HG02798 (cell line): ENCODE data around the gene SNTA1.
"Not testable (repeated sequence)": the region's sequence is repeated elsewhere in the genome, so short reads cannot be mapped to it uniquely, and the experiment has no call there.

Experiments used
- ATAC-seq: cut with Tn5 transposase; IDR thresholded peaks from one replicate; pipeline ENCODE4 v1.9.1; 2021; ENCODE audit warnings: mild to moderate bottlenecking; ENCODE audit not compliant: unreplicated experiment, poor library complexity

SNTA1 gene

DNA sequence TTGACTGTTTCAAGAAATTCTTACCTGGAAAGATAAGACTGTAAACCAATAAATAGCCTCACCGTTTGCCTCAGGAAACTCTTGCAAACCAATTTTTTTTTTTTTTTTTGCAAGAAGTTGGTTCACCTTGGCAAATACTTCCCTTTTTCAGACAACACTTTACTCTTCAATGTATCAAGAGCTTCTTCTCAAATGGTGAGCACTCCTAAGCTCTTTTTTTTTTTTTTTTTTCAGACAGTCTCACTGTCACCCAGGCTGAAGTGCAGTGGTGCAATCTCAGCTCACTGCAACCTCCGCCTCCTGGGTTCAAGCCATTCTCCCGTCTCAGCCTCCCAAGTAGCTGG is 22.7 kb upstream of the SNTA1 start:
- no peak for ATAC-seq

DNA sequence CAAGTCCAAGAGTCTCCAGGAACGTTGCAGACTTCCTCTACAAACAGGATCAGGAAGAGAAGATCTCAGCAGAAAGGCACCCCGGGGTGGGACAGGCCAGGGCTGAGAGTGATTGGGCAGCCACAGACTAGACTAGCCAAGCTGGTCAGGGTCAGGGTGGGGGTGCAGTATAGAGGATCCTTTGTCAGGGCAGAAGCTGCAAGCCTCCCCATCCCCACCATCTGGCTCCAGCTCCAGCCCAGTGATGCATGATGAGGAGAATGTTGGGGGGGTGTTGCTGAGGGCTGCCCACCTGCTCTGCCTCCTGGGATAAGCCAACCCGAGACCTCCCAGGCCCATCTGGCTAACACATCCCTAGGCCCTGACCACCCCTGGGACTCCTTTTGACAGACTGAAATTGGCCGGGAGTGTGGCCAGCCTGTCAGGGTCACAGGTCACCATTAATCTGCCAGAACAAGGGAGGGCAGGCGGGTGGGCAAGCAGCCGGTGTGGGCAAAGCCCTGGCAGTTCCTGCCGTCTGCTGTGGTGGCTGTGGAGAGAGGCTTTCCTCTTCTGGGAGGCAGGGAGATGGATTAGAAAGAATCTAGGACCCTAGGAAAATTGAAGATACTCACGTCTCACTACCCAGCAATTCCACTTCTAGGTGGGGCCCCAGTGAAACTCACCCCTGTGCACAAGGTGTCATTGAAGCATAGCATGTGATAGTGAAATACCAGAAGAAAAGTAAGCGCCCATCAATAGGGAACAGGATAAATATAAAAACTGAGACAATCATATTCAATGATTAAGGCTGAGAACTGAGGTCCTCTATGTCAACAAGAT is 22.1 kb upstream of the SNTA1 start:
- no peak for ATAC-seq

DNA sequence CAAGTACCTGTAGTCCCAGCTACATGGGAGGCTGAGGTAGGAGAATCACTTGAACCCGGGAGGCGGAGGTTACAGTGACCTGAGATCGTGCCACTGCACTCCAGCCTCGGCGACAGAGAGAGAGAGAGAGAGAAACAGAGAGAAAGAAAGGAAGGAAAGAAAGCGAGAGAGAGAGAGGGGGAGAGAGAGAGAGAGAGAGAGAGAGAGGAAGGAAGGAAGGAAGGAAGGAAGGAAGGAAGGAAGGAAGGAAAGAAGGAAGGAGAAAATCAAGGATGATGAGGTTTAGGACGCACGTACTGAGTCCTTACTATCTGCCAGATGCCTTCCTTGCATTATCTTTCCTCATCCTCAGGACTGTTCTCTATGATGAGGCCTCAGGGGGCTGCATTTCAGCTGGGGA is 21.2 kb upstream of the SNTA1 start:
- not testable (repeated sequence) for ATAC-seq

DNA sequence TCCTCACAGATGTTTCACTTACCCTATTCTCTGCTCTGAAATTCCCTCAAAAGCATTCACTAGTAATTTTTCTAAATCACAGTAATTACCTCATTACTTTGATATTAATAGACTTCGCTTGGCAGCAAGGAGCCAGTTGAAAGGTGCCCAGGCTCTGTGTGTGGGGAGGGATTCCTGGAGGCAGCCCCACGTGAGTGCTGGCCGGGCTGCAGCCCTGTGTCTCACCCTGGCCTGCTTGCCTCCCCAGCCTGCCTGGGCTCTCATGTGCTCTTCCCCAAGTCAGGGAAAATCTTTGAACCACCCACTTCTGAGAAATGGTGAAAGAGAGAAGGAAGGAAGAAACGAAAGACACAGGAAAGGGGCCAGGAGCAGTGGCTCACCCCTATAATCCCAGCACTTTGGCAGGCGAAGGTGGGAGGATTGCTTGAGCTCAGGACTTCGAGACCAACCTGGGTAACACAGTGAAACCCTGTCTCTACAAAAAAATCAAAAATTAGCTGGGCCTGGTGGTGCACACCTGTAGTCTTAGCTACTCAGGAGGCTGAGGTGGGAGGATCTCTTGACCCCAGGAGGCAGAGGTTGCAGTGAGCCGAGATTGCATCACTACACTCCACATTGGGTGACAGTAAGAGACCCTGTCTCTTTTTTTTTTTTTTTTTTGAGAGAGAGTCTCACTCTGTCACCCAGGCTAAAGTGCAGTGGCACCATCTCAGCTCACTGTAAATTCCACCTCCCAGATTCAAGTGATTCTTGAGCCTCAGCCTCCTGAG is 20.0 kb upstream of the SNTA1 start:
- no peak for ATAC-seq

DNA sequence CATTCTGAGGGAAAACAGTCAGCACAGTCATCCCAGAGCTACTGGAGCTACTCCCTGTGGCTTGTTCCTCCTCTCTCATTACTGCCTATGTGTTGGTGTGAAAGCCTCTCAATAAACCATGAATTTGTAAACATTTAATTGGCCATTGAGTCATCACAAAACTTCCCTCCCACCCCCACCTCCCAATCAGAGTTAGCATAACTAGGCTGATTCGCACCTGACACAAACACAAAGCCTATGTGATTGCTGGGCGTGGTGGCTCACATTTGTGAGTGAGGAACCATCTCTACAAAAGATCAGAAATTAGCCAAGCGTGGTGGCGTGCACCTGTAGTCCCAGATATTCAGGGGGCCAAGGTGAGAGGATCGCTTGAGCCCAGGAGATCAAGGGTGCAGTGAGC is 17.1 kb upstream of the SNTA1 start:
- no peak for ATAC-seq

DNA sequence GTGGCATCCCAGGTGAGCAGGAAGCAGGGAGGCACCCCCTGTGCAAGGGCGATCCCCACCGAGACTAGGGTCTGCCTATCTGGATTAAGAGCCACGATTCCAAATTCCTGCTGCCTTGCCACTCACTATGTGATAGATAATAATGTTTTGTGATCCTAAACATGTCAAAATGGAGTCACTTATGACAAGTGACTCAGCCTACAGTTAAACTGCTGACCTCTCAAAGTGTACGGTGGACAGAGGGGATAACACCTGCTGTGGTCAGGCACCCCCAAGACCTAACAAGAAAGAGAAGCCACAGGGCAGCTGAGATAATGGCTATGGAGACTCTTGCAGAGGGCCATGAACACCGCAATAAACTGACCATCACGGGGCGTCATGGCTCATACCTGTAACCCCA is 16.0 kb upstream of the SNTA1 start:
- ATAC-seq, result no peak

DNA sequence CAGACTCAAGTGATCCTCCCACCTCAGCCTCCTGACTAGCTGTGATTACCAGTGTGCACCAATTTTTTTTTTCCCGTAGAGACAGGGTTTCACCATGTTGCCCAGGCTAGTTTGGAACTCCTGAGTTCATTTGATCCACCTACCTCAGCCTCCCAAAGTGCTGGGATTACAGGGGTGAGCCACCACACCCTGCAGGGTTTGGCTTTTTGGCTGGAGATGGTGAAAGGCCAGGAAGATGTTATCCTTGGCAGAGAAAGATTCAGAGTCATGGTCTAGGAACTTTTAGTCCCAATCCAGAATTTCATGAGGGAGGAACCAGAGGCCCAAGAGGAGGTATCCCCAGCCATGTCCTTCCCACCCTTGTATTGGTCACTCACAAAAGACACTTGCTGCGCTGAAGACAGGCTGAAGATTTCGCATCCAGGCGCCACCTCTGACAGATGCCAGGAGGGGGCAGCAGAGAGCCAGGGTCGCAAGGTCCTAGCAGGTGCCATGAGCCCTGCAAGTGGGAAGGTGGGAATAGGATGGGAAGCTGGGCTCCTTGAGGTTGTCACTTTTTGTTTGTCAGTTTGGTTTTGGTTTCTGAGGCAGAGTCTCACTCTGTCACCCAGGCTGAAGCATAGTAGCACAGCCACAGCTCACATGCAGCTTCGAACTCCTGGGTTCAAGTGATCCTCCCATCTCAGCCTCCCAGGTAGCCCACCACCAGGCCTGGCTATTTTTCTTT is 13.5 kb upstream of the SNTA1 start:
- ATAC-seq, result not testable (repeated sequence)

DNA sequence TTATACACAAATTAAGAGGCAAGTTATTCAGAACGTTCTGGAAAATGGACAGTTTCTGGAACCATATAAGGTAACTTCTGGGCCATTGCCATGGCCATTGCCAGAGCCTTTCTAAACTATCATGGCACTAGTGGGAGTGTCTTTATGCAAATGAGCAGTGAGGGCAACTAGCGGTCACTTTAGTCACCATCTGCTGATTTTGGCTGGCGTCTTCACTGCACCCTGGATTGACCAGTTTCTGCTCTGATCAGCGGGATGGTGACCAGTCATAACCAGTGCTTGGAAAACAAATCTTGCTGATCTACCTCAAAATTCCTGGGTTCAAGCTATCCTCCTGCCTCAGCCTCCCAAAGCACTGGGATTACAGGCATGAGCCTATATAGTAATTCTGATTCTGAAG is 7.3 kb upstream of the SNTA1 start:
- ATAC-seq, result no peak

DNA sequence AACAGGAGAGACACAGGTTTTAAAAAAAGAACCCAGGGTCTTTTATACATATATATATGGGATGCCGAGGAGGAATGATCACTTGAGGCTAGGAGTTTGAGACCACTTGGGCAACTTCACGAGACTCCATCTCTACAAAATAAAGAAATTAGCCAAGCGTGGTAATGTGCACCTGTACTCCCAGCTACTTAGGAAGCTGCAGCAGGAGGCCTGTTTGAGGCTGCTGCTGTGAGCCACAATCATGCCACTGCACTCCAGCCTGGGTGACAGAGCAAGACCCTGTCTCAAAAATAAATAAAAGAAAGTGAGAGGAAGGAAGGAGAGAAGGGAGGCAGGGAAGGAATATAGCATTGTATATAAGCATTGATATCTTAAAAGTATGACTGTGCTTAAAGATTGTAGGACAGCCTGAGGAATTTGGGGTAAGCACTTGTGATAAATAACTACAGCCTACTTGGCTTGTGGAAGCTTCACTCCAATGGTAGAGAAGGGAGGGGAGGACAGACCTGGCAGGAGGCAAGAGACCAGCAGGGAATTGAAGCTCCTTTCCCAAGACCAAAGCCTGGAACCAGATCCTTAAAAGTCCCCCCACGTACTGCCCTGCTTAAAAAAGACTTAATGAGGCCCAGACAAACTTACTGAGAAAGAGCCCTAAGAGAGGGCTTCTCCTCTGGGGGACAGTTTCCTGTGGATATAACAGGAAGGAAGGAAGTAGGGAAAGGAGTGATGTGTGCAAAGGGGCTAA is 2.5 kb upstream of the SNTA1 start:
- ATAC-seq, result no peak

DNA sequence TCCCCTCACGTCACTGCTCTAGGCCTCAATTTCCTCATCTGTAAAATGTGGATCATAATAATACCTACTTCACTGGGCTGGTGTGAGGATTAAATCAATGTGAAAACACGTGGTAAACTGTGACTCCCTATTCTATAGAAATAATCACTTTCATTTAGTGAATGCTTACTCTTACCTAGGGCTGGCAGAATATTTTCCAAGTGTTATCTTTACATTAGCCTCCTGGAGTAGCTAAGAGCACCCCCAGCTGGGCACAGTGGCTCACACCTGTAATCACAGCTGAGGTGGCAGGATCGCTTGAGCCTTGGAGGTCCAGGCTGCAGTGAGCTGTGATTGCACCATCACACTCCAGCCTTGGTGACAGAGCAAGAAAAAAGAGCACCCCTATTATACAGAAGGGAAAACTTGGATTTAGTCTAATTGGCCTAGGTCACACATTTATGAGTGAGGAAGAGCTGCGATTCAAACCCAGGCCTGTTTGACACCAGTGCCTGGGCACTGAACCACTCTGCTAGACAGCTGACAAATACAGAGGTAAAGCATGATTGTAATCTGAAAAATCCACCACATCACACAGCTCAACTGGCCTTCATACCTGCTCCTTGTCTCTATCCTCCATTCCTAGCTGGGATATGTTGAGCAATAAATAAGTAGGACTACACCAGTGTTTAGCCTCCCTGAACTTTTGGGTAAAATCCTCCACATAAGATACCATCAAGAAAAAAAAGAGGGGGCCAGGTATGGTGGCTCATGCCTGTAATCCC is 1.4 kb upstream of the SNTA1 start:
- ATAC-seq, result no peak

DNA sequence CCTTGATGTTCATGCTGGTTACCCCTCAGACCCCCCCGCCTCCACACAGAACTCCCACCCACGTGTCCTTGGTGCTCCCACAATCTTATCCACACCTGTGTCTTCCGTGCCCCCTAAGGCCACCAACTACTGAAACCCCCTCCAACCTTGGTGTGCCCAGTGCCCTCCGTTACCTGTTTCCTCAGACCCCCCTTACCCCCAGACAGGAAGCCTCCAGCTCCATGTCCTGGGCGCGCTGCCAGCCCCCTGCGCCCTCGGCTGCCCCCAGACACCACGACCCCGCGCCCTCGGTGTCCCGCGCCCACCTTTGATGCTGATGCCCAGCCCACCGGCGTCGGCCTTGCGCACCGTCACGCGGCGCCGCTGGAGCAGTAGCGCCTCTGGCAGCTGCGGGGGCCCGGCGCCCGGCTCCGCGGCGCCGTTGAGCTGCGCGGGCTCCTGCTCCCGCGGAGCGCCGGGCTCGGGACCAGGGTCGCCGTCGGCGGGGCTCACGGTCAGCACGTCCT is 504 bp downstream of the SNTA1 start:
- ATAC-seq, result no peak

DNA sequence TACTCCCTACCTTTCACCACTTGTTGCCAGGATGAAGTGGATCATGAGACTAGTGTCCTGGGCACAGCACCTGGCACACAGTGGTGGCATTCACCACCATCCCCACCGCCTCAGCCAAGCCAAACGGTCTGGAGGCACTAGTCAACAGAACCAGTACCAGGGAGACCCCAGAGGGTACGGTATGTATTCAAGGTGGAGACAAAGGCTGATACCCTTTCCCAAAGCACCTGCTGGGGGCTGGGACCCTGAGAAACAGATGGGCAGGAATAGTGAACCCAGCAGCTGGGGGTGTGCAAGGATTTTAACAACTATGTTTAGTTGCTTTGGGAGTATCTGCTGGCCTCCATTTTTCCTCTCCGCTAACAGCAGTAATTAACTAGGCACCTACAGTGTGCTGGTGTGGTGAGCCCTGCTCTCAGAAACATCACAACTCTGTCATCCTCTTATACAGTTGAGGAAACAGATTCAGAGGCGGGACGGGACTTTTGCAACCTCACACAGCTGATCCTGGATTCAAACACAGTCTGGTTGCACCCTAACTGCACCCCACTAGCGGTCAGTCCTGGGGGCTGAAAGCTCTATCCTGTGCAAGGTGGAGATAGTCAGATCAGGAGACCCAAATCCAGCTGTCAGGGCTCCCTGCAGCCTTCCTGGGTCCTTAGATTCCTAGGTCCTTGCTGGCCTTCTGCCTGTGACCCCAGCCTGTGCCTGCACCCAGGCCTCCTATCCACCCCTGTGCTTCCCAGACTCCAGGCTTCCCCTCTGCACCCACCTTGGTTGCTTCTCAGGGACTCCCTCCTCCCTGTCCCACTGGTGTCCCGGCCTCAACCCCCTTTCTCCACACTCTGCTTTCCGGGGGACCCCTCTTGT is 1.2 kb downstream of the SNTA1 start:
- no peak for ATAC-seq

DNA sequence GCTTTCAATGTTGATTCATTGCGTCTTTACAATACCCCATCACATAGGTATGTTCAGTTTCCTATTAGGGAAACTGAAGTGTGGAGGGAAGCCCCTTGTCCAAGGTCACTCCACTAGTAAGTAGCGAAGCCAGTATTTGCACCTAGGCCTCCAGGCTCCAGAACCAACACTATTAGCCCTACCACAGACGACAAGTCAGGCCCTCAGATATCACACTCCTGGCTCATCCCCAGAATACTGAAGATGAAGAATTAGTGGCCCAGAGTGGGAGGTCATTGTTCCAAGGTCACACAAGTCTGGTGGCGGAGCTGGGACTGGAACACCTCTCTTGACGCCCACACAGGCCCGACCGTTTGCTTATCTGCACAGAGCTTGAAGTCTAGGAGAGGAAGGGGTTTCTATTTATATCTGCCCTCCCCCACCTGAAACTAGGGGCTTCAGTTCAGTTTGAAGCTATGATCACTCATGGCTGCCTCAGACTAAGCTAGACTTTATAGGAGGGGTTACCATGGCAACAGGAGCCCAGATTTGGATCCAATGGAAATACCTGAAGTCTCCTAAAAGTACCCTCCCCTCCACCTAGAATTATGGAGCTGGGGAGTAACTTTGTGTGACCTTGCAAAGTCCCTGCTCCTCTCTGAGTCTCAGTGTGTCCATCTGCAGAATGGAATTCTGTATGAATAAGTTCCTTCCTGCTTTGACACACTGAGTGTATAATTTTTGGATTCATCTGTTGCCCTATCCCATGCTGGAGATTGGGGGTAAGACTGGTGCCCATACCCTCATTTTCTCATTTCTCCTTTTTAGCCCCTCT is 2.2 kb downstream of the SNTA1 start:
- ATAC-seq, result no peak

DNA sequence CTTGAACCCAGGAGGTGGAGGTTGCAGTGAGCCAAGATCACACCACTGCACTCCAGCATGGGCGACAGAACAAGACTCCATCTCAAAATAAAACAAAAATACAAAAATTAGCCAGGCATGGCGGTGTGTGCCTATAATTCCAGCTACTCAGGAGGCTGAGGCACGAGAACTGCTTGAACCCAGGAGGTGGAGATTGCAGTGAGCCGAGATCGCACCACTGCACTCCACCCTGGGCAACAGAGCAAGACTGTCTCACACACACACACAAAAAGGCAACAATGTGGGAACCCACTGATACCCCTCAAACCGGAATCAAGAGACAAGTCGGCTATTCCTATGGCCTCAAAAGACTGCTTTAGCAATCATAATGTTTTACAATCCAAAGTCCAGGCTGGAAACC is 3.0 kb downstream of the SNTA1 start:
- not testable (repeated sequence) for ATAC-seq

DNA sequence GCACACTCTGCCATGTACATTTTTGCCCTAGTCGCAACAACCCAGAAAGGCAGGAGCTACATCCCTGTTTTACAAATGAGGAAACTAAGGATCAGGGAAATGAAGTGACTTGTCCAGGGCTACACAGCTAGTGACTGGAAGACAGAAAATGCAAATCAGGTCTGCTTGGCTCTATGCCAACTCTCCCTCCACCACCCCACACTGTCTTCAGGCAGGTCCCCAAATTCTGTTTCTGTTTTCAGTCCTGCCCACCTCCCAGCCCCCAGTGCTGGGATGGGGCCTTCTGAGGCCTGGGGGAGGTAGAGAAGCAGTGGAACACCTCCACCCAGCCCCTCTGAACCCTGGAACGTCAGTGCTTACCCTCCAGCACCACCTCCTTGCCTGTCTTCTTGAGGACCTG is 5.1 kb downstream of the SNTA1 start:
- no peak for ATAC-seq

DNA sequence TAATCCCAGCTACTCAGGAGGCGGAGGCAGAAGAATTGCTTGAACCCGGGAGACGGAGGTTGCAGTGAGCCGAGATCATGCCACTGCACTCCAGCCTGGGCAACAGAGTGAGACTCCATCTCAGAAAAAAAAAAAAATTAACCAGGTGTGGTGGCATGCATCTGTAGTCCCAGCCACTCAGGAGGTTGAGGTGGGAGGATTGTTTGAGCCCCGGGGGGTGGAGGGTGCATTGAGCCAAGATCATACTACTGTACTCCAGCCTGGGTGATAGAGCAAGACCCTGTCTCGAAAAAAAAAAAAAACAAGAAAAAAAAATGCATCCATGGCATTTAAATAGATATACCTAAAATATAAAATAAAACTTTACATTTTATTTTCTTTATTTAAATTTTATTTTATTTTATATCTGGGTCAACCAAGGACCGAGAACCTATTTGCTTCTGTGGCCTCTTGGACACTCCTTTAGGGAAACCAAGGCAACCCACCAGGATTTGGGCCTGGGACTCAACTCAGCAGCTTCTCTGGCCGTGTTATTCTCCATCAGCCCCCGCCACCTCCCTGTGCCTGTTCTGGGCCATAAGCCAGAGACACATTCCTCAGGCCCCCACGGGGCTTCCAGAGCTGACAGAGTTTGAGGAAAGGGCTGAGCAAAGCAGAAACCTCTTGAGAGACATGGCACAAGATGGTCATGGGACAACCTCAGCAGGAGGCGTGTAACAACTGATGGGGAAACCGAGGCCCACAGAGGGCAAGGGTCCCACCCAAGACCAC is 6.2 kb downstream of the SNTA1 start:
- no peak for ATAC-seq

DNA sequence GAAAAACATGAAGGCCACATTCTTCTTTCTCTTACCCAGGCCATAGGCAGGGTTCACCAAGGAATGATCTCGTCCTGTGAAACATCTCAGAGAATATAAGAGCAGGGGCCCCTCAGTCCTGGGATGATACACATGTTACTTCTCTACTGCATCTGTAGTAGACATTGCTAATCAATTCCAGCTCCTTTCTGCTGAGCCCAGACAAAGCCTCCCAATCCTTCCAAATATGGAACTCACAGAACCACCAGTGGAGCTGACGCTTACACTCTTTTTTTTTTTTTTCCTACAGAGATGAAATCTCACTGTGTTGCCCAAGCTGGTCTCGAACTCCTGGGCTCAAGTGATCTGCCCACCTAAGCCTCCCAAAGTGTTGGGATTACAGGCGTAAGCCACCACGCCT is 9.1 kb downstream of the SNTA1 start:
- no peak for ATAC-seq
